Measurements from ENCODE around the gene AVP. TPM values are rescaled to one million over a fixed set of nuclear protein-coding genes. Genes with fewer than 3 reads are reported as not detected.

The AVP gene
- polyA plus RNA-seq, 1 donor from 2014 or later: not detected

DNA sequence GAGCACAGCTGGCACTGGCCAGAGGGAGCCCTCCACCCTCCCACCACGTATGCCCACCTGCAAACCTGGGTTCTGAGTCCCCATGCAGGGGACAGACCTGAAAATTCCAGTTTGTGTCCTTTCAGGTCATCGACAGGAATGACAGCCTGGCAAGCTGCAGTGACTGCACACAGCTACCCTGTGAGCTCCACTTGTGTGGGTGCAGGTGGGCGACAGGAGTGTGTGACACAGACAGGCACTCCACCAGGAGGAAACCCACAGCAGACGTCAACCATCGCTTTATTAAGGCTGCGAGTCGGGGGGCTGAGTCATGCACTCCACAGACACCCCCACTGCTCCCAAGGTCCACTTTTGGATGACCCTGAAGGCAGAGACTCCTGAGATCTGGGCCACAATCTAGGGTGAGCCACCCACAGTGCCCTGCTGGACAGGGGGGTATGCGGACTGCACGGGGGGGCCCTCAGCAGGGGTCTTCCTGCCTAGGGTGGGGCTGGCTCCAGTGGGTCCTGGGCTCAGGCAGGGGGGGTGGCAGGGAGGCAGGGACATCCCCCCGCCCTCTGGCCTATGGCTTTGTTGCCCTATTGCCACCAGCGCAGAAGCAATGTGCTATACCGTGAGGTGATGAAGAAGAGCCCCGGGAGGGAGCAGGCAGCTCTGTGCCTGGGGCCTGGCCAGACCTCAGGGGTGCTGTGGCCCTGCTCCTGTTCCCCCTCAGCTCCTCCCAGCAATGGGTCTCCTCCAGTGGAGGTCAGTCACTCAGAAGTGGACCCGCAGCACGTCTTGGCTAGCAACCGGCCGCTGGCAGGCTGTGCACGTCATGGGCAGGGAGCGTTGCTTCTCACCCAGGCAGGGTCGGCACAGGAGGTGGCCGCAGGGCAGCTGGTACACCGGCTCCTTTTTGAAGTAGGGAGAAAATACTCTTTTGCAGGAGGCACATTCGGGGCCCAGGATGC is 25.1 kb upstream of the AVP start:
- no peak for TF ChIP-seq MXI1 (conservative IDR thresholded peaks at IDR 0.05; ENCODE audit: poor library complexity, severe bottlenecking)
- no peak for TF ChIP-seq EP300 (conservative IDR thresholded peaks at IDR 0.05; ENCODE audit: poor library complexity, severe bottlenecking)
- no peak for TF ChIP-seq SMC3 (conservative IDR thresholded peaks at IDR 0.05; ENCODE audit: poor library complexity)
- TF ChIP-seq REST (IDR thresholded peaks at IDR 0.05; ENCODE audit: borderline replicate concordance): no peak
- no peak for TF ChIP-seq CTCF (IDR thresholded peaks at IDR 0.05; ENCODE audit: poor library complexity, severe bottlenecking)
- TF ChIP-seq EZH2 (IDR thresholded peaks at IDR 0.05; ENCODE audit: borderline replicate concordance, insufficient read depth, low read length, poor library complexity, severe bottlenecking): no peak
- no peak for TF ChIP-seq POLR2AphosphoS5 (IDR thresholded peaks at IDR 0.05)
- no peak for TF ChIP-seq TAF1 (IDR thresholded peaks at IDR 0.05; ENCODE audit: low read depth)
- no peak for TF ChIP-seq RAD21 (conservative IDR thresholded peaks at IDR 0.05)
- no peak overlapping the region for H3K27ac ChIP-seq (ENCODE audit: low read length)

DNA sequence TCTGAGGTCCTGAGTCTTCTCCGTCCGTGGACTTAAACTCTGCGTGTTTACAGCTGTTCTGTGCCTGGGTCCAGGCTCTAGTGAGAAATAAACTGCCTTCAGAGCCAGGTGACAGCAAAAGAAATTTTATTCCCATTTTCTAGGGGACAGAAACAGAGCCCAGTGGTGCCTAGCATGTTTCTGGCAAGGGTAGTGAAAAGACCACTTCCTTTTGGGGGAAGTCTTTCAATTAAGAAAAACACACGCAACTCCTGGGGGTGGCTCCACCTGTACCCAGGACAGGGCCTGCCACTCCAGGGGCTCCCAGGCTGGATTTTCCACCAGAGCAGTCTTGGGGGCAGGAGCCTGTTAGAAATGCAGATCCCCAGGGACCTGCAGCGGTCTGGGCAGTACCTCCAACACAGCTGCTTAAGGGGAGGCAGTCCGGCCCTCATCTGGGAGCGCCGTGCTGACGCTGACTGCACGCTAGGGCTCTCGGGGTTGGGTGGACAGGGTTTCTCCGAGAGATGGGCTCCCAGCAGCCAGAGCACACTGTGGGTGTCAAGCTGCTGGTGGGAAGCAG is 23.0 kb upstream of the AVP start:
- Histone ChIP-seq H3K9ac (ENCODE audit: low read length) (no peak overlapping the region), H3K9me2 (ENCODE audit: insufficient read depth, low read length) (no peaks in the 10 kb centered on the region), H3K9me3 (ENCODE audit: low read length) (no peaks in the 10 kb centered on the region), H3K4me2 (ENCODE audit: low read length) (no peak overlapping the region), H3K79me2 (replicated peaks; ENCODE audit: insufficient read depth, low read length) (no peaks in the 10 kb centered on the region), H4K20me1 (ENCODE audit: insufficient read depth) (no peaks in the 10 kb centered on the region), H3F3A (ENCODE audit: insufficient read depth, low read length, poor library complexity, severe bottlenecking) (no peaks in the 10 kb centered on the region), H3K4me3 (ENCODE audit: low read length) (no peak overlapping the region), H3K27ac (ENCODE audit: low read length) (no peak overlapping the region), H2AFZ (ENCODE audit: low read depth, low read length) (no peak overlapping the region), H3K27me3 (ENCODE audit: insufficient read depth, low read depth, low read length) (no peaks in the 10 kb centered on the region), H3K36me3 (ENCODE audit: insufficient read depth, low read length) (no peaks in the 10 kb centered on the region)
- TF ChIP-seq SMC3 (conservative IDR thresholded peaks at IDR 0.05; ENCODE audit: poor library complexity) (no peak), RAD21 (conservative IDR thresholded peaks at IDR 0.05) (no peak), POLR2AphosphoS5 (IDR thresholded peaks at IDR 0.05) (no peak), EP300 (conservative IDR thresholded peaks at IDR 0.05; ENCODE audit: poor library complexity, severe bottlenecking) (no peak), MXI1 (conservative IDR thresholded peaks at IDR 0.05; ENCODE audit: poor library complexity, severe bottlenecking) (no peak), REST (IDR thresholded peaks at IDR 0.05; ENCODE audit: borderline replicate concordance) (no peak), CTCF (IDR thresholded peaks at IDR 0.05; ENCODE audit: poor library complexity, severe bottlenecking) (no peak), TAF1 (IDR thresholded peaks at IDR 0.05; ENCODE audit: low read depth) (no peak), EZH2 (IDR thresholded peaks at IDR 0.05; ENCODE audit: borderline replicate concordance, insufficient read depth, low read length, poor library complexity, severe bottlenecking) (no peak)

More for the DNA sequence above, 25.1 kb upstream of the AVP start:
- Histone ChIP-seq H3K9me3 (ENCODE audit: low read length) (no peaks in the 10 kb centered on the region), H3K9me2 (ENCODE audit: insufficient read depth, low read length) (no peaks in the 10 kb centered on the region), H3K4me2 (ENCODE audit: low read length) (no peak overlapping the region), H3F3A (ENCODE audit: insufficient read depth, low read length, poor library complexity, severe bottlenecking) (no peaks in the 10 kb centered on the region), H3K9ac (ENCODE audit: low read length) (no peak overlapping the region), H3K79me2 (replicated peaks; ENCODE audit: insufficient read depth, low read length) (no peaks in the 10 kb centered on the region), H3K27me3 (ENCODE audit: insufficient read depth, low read depth, low read length) (no peaks in the 10 kb centered on the region), H4K20me1 (ENCODE audit: insufficient read depth) (no peaks in the 10 kb centered on the region), H3K36me3 (ENCODE audit: insufficient read depth, low read length) (no peaks in the 10 kb centered on the region), H3K4me3 (ENCODE audit: low read length) (no peak overlapping the region), H2AFZ (ENCODE audit: low read depth, low read length) (no peak overlapping the region)
